Common myeloid progenitor, CD34-positive (primary cell): Measurements from ENCODE around the gene ETV3L.

ENCODE experiments used
- CTCF ChIA-PET: fragments of 350-600 bp; sonication (Branson Sonifier 250); formaldehyde crosslinking; loops from one replicate; lab custom pipeline; 2021; ENCODE audit warnings: antibody characterized with exemption; lab: Charles Lee
- POLR2A ChIA-PET: fragments of 350-600 bp; sonication (Branson Sonifier 250); formaldehyde crosslinking; loops from one replicate; lab custom pipeline; 2021; ENCODE audit warnings: antibody characterized with exemption; lab: Charles Lee
- DNase-seq, 3 donors: peaks; one replicate each; pipeline versions ENCODE4 v3.0.0 to v3.0.0-alpha.2; 2013
- H3K27ac ChIP-seq, 2 experiments: 1 replicate in 1 of 2; 2 replicates in 1 of 2; pipeline ENCODE4 v1.7.0; 2013; ENCODE audit warnings: inconsistent platforms in 2 of 2, low read length in 2 of 2, mild to moderate bottlenecking in 2 of 2, low read depth in 1 of 2, moderate library complexity in 1 of 2; ENCODE audit not compliant: severe bottlenecking in 2 of 2, insufficient read depth in 1 of 2, poor library complexity in 1 of 2
- H3K27me3 ChIP-seq, 5 experiments: replicated peaks in 2 of 5; 1 replicate in 3 of 5; 2 replicates in 2 of 5; pipeline versions ENCODE4 v1.6.1 to v1.7.0; 2013; ENCODE audit warnings: low read length in 4 of 5, mild to moderate bottlenecking in 2 of 5, moderate library complexity in 2 of 5, inconsistent platforms in 1 of 5; ENCODE audit not compliant: insufficient read depth in 5 of 5, control insufficient read depth in 4 of 5
- H3K36me3 ChIP-seq, 4 experiments: 1 replicate in 2 of 4; 2 replicates in 2 of 4; pipeline versions ENCODE4 v1.6.1 to v1.7.0; 2013; ENCODE audit warnings: low read length in 3 of 4, control low read depth in 1 of 4, mild to moderate bottlenecking in 1 of 4; ENCODE audit not compliant: control insufficient read depth in 4 of 4, insufficient read depth in 4 of 4
- H3K4me1 ChIP-seq, 4 experiments: 1 replicate in 3 of 4; 2 replicates in 1 of 4; pipeline versions ENCODE4 v1.6.1 to v1.7.1; 2013; ENCODE audit warnings: low read length in 3 of 4, mild to moderate bottlenecking in 3 of 4, control low read depth in 1 of 4, inconsistent platforms in 1 of 4, moderate library complexity in 1 of 4; ENCODE audit not compliant: control insufficient read depth in 4 of 4, insufficient read depth in 4 of 4; ENCODE audit errors: control extremely low read depth in 1 of 4
- H3K4me3 ChIP-seq, 7 experiments: 1 replicate in 4 of 7; 2 replicates in 3 of 7; pipeline versions ENCODE4 v1.5.1 to v1.7.0; 2013; ENCODE audit warnings: mild to moderate bottlenecking in 7 of 7, low read length in 6 of 7, moderate library complexity in 6 of 7, inconsistent platforms in 2 of 7, low read depth in 2 of 7, control low read depth in 1 of 7; ENCODE audit not compliant: insufficient read depth in 4 of 7, control insufficient read depth in 1 of 7; ENCODE audit errors: extremely low read depth in 1 of 7
- H3K9me3 ChIP-seq, 5 experiments: 1 replicate in 4 of 5; 2 replicates in 1 of 5; pipeline versions ENCODE4 v1.6.1 to v1.7.1; 2013; ENCODE audit warnings: low read length in 4 of 5, mild to moderate bottlenecking in 2 of 5, inconsistent platforms in 1 of 5, low read depth in 1 of 5, moderate library complexity in 1 of 5; ENCODE audit not compliant: control insufficient read depth in 4 of 5, insufficient read depth in 2 of 5; ENCODE audit errors: control extremely low read depth in 1 of 5
- WGBS: methylation state at CpG from one replicate; pipeline ENCODE4 v1.1.5; 2013; ENCODE audit not compliant: insufficient coverage; 5-methylcytosine and 5-hydroxymethylcytosine counted together

ETV3L gene

GRCh38 chr1:157133426-157133825, 33.8 kb upstream of the ETV3L start:
- Histone ChIP-seq H3K4me3 (no peak overlapping the region), H3K36me3 (peaks cover 32 to 65% (median 51%) of the 10 kb centered on the region in 4 experiments), H3K27ac (no peak overlapping the region), H3K9me3 (no peaks in the 10 kb centered on the region), H3K27me3 (no peaks in the 10 kb centered on the region), H3K4me1 (peaks cover 14 to 34% (median 20%) of the 10 kb centered on the region in 4 experiments)
- ChIA-PET POLR2A (interaction anchor here (1.3 kb wide), 1 partner anchor 21 kb away, joined by 3 read pairs; no protein-coding TSS in a partner anchor), CTCF (interaction anchor here (1.3 to 15.6 kb wide), 3 partner anchors 20 to 46 kb away, joined by 3 to 180 read pairs (median 17); no protein-coding TSS in a partner anchor)
- WGBS, result 33% methylated on average over 1 of the region's 2 CpGs
- peak in 1 of 3 donors; percentile 13 for DNase-seq

GRCh38 chr1:157132616-157133167, 33.1 kb upstream of the ETV3L start:
- no CpG with 5 or more reads among the region's 2 CpGs for WGBS
- no peaks in the 10 kb centered on the region for H3K27me3 ChIP-seq
- no peak overlapping the region for H3K27ac ChIP-seq
- H3K36me3 ChIP-seq, result peaks cover 38 to 71% (median 54%) of the 10 kb centered on the region in 4 experiments
- H3K9me3 ChIP-seq, result no peaks in the 10 kb centered on the region
- ChIA-PET POLR2A (interaction anchor here (0.6 kb wide), 1 partner anchor 55 kb away, joined by 4 read pairs; no protein-coding TSS in a partner anchor), CTCF (interaction anchor here (3.7 to 15.6 kb wide), 2 partner anchors 21 to 42 kb away, joined by 17 to 180 read pairs; no protein-coding TSS in a partner anchor)
- peaks cover 14 to 32% (median 19%) of the 10 kb centered on the region in 4 experiments for H3K4me1 ChIP-seq
- DNase-seq, result no peak
- H3K4me3 ChIP-seq, result no peak overlapping the region

DNA sequence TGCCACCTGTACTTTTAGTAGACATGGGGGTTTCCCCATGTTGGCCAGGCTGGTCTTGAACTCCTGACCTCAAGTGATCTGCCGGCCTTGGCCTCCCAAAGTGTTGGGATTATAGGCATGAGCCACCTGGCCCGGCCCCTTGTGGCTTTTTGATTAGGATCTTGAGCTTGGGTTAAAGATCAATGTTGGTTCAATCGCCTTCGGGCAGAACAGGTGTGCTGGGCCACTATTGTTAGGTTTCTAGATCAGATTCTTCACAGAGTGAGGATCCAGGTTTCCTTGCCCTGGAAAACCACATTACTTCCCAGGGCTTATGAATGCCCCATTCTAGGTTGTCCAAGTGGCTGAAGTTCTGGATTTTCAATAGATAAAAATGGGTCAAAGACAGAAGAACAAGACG, 32.5 kb upstream of the ETV3L start:
- peaks cover 11 to 27% (median 14%) of the 10 kb centered on the region in 4 experiments for H3K4me1 ChIP-seq
- ChIA-PET CTCF (interaction anchor here (1.4 to 15.6 kb wide), 2 partner anchors 22 to 42 kb away, joined by 8 to 180 read pairs; no protein-coding TSS in a partner anchor), POLR2A (no interaction called here)

DNA sequence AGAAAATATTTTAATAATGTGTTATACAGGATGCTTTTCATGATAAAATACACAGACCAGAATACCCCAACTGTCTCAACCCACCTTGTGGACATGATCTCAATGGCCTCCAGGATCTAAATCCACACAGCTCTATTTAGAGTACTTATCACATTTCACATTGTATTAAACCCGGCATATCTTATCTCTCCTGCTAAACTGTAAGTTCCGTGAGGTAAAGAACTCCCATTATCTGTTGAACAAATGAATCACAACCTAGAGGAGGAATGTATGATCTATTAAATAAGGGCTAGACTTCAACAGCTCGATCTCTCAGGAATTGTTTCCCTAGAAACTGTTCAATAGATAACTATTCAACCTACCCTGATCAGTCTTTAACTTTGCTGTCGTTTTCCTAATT, 31.7 kb upstream of the ETV3L start:
- Histone ChIP-seq H3K27ac (no peak overlapping the region), H3K4me3 (no peak overlapping the region), H3K9me3 (no peaks in the 10 kb centered on the region), H3K4me1 (peaks cover 5 to 18% (median 6%) of the 10 kb centered on the region in 4 experiments), H3K27me3 (no peaks in the 10 kb centered on the region), H3K36me3 (peaks cover 38 to 78% (median 54%) of the 10 kb centered on the region in 4 experiments)
- no peak for DNase-seq
- WGBS, result no CpG with 5 or more reads among the region's 4 CpGs
- POLR2A ChIA-PET, result interaction anchor here (1.4 kb wide), 1 partner anchor 24 kb away, joined by 3 read pairs; no protein-coding TSS in a partner anchor
- CTCF ChIA-PET, result interaction anchor here (1.4 to 15.6 kb wide), 2 partner anchors 23 to 41 kb away, joined by 8 to 180 read pairs; no protein-coding TSS in a partner anchor

More for the DNA sequence above, 32.5 kb upstream of the ETV3L start:
- H3K4me3 ChIP-seq, result no peak overlapping the region
- no peak for DNase-seq
- H3K36me3 ChIP-seq, result peaks cover 38 to 74% (median 54%) of the 10 kb centered on the region in 4 experiments
- H3K27me3 ChIP-seq, result no peaks in the 10 kb centered on the region
- no peaks in the 10 kb centered on the region for H3K9me3 ChIP-seq
- H3K27ac ChIP-seq, result no peak overlapping the region
- 93% methylated on average over 4 of the region's 5 CpGs for WGBS

DNA sequence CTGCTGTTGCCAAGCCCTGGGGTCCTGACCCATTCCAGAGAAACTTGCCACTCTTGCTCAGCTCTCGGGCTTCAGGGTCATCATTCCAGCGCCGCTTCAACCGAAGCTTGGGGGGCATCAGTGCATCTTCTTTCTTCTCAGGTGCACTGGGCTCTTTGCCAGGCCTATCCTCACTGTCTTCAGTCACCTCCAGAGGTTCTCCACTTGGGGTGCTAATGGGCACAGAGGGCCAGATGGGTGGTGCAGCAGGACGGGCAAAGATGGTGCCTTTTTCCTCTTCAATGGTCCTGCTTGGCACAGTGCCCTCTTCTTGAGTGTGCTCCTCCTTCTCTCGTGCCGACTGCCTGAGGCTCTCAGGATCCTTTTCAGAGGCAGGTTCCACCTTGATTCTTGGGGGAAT, 25.2 kb upstream of the ETV3L start:
- Histone ChIP-seq H3K4me1 (no peaks in the 10 kb centered on the region), H3K9me3 (no peaks in the 10 kb centered on the region), H3K4me3 (no peak overlapping the region), H3K27ac (no peak overlapping the region), H3K36me3 (peaks cover 21 to 55% (median 38%) of the 10 kb centered on the region in 4 experiments), H3K27me3 (no peaks in the 10 kb centered on the region)
- CTCF ChIA-PET, result interaction anchor here (1.5 to 2.0 kb wide), 3 partner anchors 9 to 30 kb away, joined by 3 to 6 read pairs (median 3); no protein-coding TSS in a partner anchor
- POLR2A ChIA-PET, result interaction anchor here (1.0 to 1.2 kb wide), 2 partner anchors 10 to 13 kb away, joined by 3 to 4 read pairs; no protein-coding TSS in a partner anchor
- WGBS, result 96% methylated on average over 7 of the region's 7 CpGs
- DNase-seq, result peak; percentile 10 to 27 (median 22)

- POLR2A ChIA-PET, result no interaction called here
Measured at GRCh38 chr1:157119448-157119847, 19.8 kb upstream of the ETV3L start.

DNA sequence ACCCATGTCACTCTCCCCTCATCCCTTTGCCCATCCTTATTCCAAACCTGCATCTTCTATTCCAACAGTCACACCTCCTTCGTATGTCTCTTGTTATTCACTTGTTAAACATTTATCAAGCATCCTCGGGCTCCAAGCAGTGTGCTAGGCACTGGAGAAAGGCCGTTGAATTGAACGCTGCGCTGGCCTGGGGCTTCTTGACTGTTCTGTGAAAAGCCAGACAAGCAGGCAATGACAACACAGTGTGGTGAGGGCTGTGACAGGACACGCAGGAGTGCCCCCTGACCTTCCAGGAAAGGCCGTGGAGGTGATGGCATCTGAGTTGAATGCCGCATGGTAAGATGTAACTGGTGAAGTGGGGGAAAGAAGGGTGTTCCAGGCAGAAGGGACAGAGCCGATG, 19.4 kb upstream of the ETV3L start:
- WGBS, result 96% methylated on average over 8 of the region's 9 CpGs
- POLR2A ChIA-PET, result no interaction called here
- peaks cover 7 to 17% (median 14%) of the 10 kb centered on the region in 4 experiments for H3K36me3 ChIP-seq
- no peaks in the 10 kb centered on the region for H3K4me1 ChIP-seq
- H3K4me3 ChIP-seq, result no peak overlapping the region
- H3K9me3 ChIP-seq, result no peaks in the 10 kb centered on the region
- H3K27me3 ChIP-seq, result no peaks in the 10 kb centered on the region
- CTCF ChIA-PET, result interaction anchor here (0.8 kb wide), 1 partner anchor 10 kb away, joined by 3 read pairs; no protein-coding TSS in a partner anchor
- DNase-seq, result no peak
- H3K27ac ChIP-seq, result no peak overlapping the region

More at GRCh38 chr1:157119448-157119847, 19.8 kb upstream of the ETV3L start:
- no peaks in the 10 kb centered on the region for H3K4me1 ChIP-seq
- no peak for DNase-seq
- H3K27me3 ChIP-seq, result no peaks in the 10 kb centered on the region
- H3K27ac ChIP-seq, result no peak overlapping the region
- 88% methylated on average over 1 of the region's 2 CpGs for WGBS
- no peak overlapping the region for H3K4me3 ChIP-seq
- peaks cover 7 to 21% (median 15%) of the 10 kb centered on the region in 4 experiments for H3K36me3 ChIP-seq
- CTCF ChIA-PET, result interaction anchor here (0.6 to 0.8 kb wide), 2 partner anchors 11 to 24 kb away, joined by 3 to 4 read pairs; no protein-coding TSS in a partner anchor
- H3K9me3 ChIP-seq, result no peaks in the 10 kb centered on the region
